ENCODE data around the gene FTO. TPM values are rescaled to one million over a fixed set of nuclear protein-coding genes. Genes with fewer than 3 reads are reported as not detected.

Gene FTO
- total and polyA plus RNA-seq, 4 donors, result 12.2 to 145 (median 57.7) TPM

- Histone ChIP-seq H3K4me1 (ENCODE audit: control insufficient read depth in 5 of 5, insufficient read depth in 5 of 5, low read length in 5 of 5) (no peaks in the 10 kb centered on the region), H3K4me3 (no peak overlapping the region), H3K9me3 (ENCODE audit: control insufficient read depth in 4 of 4, insufficient read depth in 3 of 4, low read length in 3 of 4) (no peaks in the 10 kb centered on the region), H3K9ac (ENCODE audit: insufficient read depth in 1 of 2, low read length in 2 of 2) (no peak overlapping the region), H3K27ac (ENCODE audit: low read depth in 1 of 2, low read length in 1 of 2) (no peak overlapping the region), H3K27me3 (ENCODE audit: control insufficient read depth in 3 of 3, insufficient read depth in 3 of 3, low read length in 2 of 3) (peaks cover 0 to 5% (median 1%) of the 10 kb centered on the region in 3 donors), H3K36me3 (ENCODE audit: control insufficient read depth in 4 of 4, insufficient read depth in 4 of 4, low read length in 4 of 4) (no peaks in the 10 kb centered on the region)
- no peak for TF ChIP-seq CTCF (IDR thresholded peaks at IDR 0.05; ENCODE audit: control extremely low read depth, extremely low read depth)
- ATAC-seq (ENCODE audit: insufficient read depth, low FRiP score) (no peak), DNase-seq (no peak)
- WGBS, 2 donors, result 84 to 91% methylated on average over 12 of the region's 12 CpGs
These were observed 461.4 kb downstream of the FTO start for GRCh38 chr16:54165174-54165911.

DNA sequence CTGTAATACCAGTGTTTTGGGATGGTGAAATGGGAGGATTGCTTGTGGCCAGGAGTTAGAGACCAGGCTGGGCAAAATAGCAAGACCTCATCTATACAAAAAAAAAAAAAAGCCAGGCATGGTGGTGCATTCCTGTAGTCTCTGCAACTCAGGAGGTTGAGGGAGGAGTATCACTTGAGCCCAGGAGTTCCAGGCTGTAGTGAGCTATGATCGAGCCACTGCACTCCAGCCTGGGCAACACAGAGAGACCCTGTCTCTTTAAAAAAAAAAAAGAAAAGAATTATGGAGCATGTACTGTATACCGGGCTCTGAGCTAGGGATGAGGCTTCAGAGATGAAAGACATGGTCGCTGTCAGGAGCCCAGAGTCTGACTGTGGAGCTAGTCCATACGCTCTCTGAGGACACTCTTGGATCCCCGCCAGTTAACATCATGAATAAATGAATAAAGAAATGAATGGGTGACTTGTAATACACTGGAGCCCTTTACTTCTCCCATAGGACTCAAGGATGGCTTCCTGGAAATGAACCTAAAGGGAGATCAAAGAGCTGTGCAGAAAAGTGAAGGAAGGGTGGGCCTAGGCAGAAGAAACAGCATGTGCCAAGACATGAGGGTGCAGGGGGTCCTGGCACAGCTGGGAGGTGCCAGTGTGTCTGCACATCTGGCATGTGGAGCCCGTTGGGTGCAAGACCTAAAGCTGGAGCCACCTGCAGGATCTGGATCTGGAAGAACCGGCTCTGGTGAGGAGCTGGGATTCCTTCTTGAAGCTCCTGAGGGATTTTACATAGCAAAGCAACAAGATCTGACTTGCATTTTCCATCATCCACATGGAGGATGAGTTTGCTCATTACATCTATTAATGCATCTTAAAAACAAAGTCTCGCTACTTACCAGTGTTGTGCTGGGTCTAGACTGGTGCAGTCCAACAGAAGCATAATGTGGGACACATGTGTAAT is 462.2 kb downstream of the FTO start:
- WGBS, 2 donors, result 81 to 87% methylated on average over 8 of the region's 8 CpGs
- no peaks in the 10 kb centered on the region for H3K36me3 ChIP-seq (ENCODE audit: control insufficient read depth in 4 of 4, insufficient read depth in 4 of 4, low read length in 4 of 4)
- TF ChIP-seq CTCF (IDR thresholded peaks at IDR 0.05; ENCODE audit: control extremely low read depth, extremely low read depth), result no peak
- H3K9ac ChIP-seq (ENCODE audit: insufficient read depth in 1 of 2, low read length in 2 of 2), result no peak overlapping the region
- ATAC-seq (ENCODE audit: insufficient read depth, low FRiP score) (no peak), DNase-seq (no peak)
- H3K4me3 ChIP-seq, result no peak overlapping the region
- no peak overlapping the region for H3K27ac ChIP-seq (ENCODE audit: low read depth in 1 of 2, low read length in 1 of 2)
- H3K9me3 ChIP-seq (ENCODE audit: control insufficient read depth in 4 of 4, insufficient read depth in 3 of 4, low read length in 3 of 4), result no peaks in the 10 kb centered on the region
- no peaks in the 10 kb centered on the region for H3K4me1 ChIP-seq (ENCODE audit: control insufficient read depth in 5 of 5, insufficient read depth in 5 of 5, low read length in 5 of 5)
- peaks cover 0 to 13% (median 6%) of the 10 kb centered on the region in 3 donors for H3K27me3 ChIP-seq (ENCODE audit: control insufficient read depth in 3 of 3, insufficient read depth in 3 of 3, low read length in 2 of 3)

GRCh38 chr16:54169112-54169511 is 465.2 kb downstream of the FTO start:
- H3K27ac ChIP-seq (ENCODE audit: low read depth in 1 of 2, low read length in 1 of 2), result no peak overlapping the region
- H3K9ac ChIP-seq (ENCODE audit: insufficient read depth in 1 of 2, low read length in 2 of 2), result no peak overlapping the region
- 95 to 99% methylated on average over 5 of the region's 5 CpGs for WGBS, 2 donors
- H3K27me3 ChIP-seq (ENCODE audit: control insufficient read depth in 3 of 3, insufficient read depth in 3 of 3, low read length in 2 of 3), result peaks cover 0 to 39% (median 34%) of the 10 kb centered on the region in 3 donors
- TF ChIP-seq CTCF (IDR thresholded peaks at IDR 0.05; ENCODE audit: control extremely low read depth, extremely low read depth), result no peak
- H3K9me3 ChIP-seq (ENCODE audit: control insufficient read depth in 4 of 4, insufficient read depth in 3 of 4, low read length in 3 of 4), result no peaks in the 10 kb centered on the region
- no peaks in the 10 kb centered on the region for H3K36me3 ChIP-seq (ENCODE audit: control insufficient read depth in 4 of 4, insufficient read depth in 4 of 4, low read length in 4 of 4)
- DNase-seq (no peak), ATAC-seq (ENCODE audit: insufficient read depth, low FRiP score) (no peak)
- H3K4me1 ChIP-seq (ENCODE audit: control insufficient read depth in 5 of 5, insufficient read depth in 5 of 5, low read length in 5 of 5), result peaks cover 0 to 2% (median 0%) of the 10 kb centered on the region in 5 donors
- no peak overlapping the region for H3K4me3 ChIP-seq
